Testis (tissue), 3 donors: Measurements from ENCODE around the gene OSM. TPM values are rescaled to one million over a fixed set of nuclear protein-coding genes. Genes with fewer than 3 reads are reported as not detected.

ENCODE experiments used
- DNase-seq: peaks from one replicate; pipeline ENCODE4 v3.0.0-alpha.2; 2019
- H3K27ac ChIP-seq, 2 donors: fragments of 200-600 bp; sonication (generic); one replicate each; pipeline ENCODE4 v1.5.1; 2019
- H3K27me3 ChIP-seq: fragments of 200-600 bp; sonication (generic); one replicate; pipeline ENCODE4 v1.5.1; 2019
- H3K36me3 ChIP-seq: fragments of 200-600 bp; sonication (generic); one replicate; pipeline ENCODE4 v1.5.1; 2017; ENCODE audit warnings: low read depth; ENCODE audit errors: missing control alignments
- H3K4me1 ChIP-seq: fragments of 200-600 bp; sonication (generic); one replicate; pipeline ENCODE4 v1.5.1; 2019
- H3K4me3 ChIP-seq, 2 donors: fragments of 200-600 bp; sonication (generic); one replicate each; pipeline ENCODE4 v1.5.1; 2017 to 2019
- H3K9me3 ChIP-seq: fragments of 200-600 bp; sonication (generic); one replicate; pipeline ENCODE4 v1.5.1; 2017
- CTCF ChIP-seq, 3 experiments: fragments of 450-650 bp in 2 of 3; fragments of 200-600 bp in 1 of 3; sonication (generic) in 1 of 3; IDR thresholded peaks; one replicate each; pipeline ENCODE4 v1.5.1; 2016 to 2019; ENCODE audit warnings: antibody characterized with exemption in 3 of 3, mild to moderate bottlenecking in 2 of 3, moderate library complexity in 1 of 3
- POLR2A ChIP-seq: fragments of 450-650 bp; IDR thresholded peaks from one replicate; pipeline ENCODE4 v1.6.1; 2017; ENCODE audit warnings: antibody characterized with exemption, mild to moderate bottlenecking, moderate library complexity
- WGBS, 2 donors: methylation state at CpG; one replicate each; pipeline ENCODE4 v1.1.5; 2018; 5-methylcytosine and 5-hydroxymethylcytosine counted together
- intact Hi-C: fragments of 100-400 bp; cut with DNase I; formaldehyde crosslinking; loops from one replicate; pipeline ENCODE4 v1.15.1; 2023; ENCODE audit warnings: low total_unique reads
- polyA plus RNA-seq: library from polyadenylated mRNA; stranded (reverse); fragments of 350-450 nt; fragmentation: Illumina TruSeq; extraction: RNeasy Lipid Tissue Mini Kit (QIAGEN cat#74804); gene quantifications from one replicate; pipeline ENCODE4 v1.2.3, GENCODE V29; 2014; ENCODE audit warnings: low read depth, low replicate concordance; ENCODE audit not compliant: insufficient read depth
- total RNA-seq, 2 donors: library from RNA; depleted of rRNA; stranded (reverse); fragments of >200 nt; gene quantifications; one replicate each; pipeline ENCODE4 v1.2.3, GENCODE V29; 2016

Gene OSM
- total and polyA plus RNA-seq, 3 donors from 2014 or later, result 0.69 to 1.6 TPM; not detected in 1

GRCh38 chr22:30223303-30223702, 43.3 kb downstream of the OSM start:
- no peak overlapping the region for H3K27ac ChIP-seq
- no peak for DNase-seq
- no peak overlapping the region for H3K4me3 ChIP-seq
- TF ChIP-seq CTCF (IDR thresholded peaks at IDR 0.05) (no peak), POLR2A (no peak)
- H3K27me3 ChIP-seq, result no peaks in the 10 kb centered on the region
- H3K4me1 ChIP-seq, result peaks cover 9% of the 10 kb centered on the region
- no peaks in the 10 kb centered on the region for H3K9me3 ChIP-seq
- intact Hi-C loops, result no loop called here
- no peaks in the 10 kb centered on the region for H3K36me3 ChIP-seq
- WGBS, 2 donors, result 49 to 50% methylated on average over 12 to 15 of the region's 15 CpGs

- intact Hi-C loops, result no loop called here
- Histone ChIP-seq H3K4me3 (no peak overlapping the region), H3K4me1 (peaks cover 9% of the 10 kb centered on the region), H3K9me3 (no peaks in the 10 kb centered on the region), H3K27me3 (no peaks in the 10 kb centered on the region), H3K36me3 (no peaks in the 10 kb centered on the region), H3K27ac (no peak overlapping the region)
- TF ChIP-seq CTCF (IDR thresholded peaks at IDR 0.05) (no peak), POLR2A (no peak)
- no peak for DNase-seq
- 91 to 93% methylated on average over 4 of the region's 4 CpGs for WGBS, 2 donors
These were observed 44.3 kb downstream of the OSM start for GRCh38 chr22:30222321-30222720.

- 78 to 87% methylated on average over 26 of the region's 26 CpGs for WGBS, 2 donors
- H3K9me3 ChIP-seq, result no peaks in the 10 kb centered on the region
- H3K4me3 ChIP-seq, result no peak overlapping the region
- no peaks in the 10 kb centered on the region for H3K27me3 ChIP-seq
- no peak for DNase-seq
- intact Hi-C loops, result no loop called here
- no peak for TF ChIP-seq POLR2A
- TF ChIP-seq CTCF (IDR thresholded peaks at IDR 0.05), result no peak
- H3K4me1 ChIP-seq, result peaks cover 4% of the 10 kb centered on the region
- H3K36me3 ChIP-seq, result no peaks in the 10 kb centered on the region
- no peak overlapping the region for H3K27ac ChIP-seq
These were observed 45.3 kb downstream of the OSM start for GRCh38 chr22:30221121-30221992.

- Histone ChIP-seq H3K4me3 (no peak overlapping the region), H3K9me3 (no peaks in the 10 kb centered on the region), H3K27ac (no peak overlapping the region), H3K4me1 (no peaks in the 10 kb centered on the region), H3K36me3 (no peaks in the 10 kb centered on the region), H3K27me3 (no peaks in the 10 kb centered on the region)
- WGBS, 2 donors, result 86 to 87% methylated on average over 7 of the region's 7 CpGs
- TF ChIP-seq POLR2A, result no peak
- TF ChIP-seq CTCF (IDR thresholded peaks at IDR 0.05), result no peak
- intact Hi-C loops, result no loop called here
- DNase-seq, result no peak
These were observed 46.2 kb downstream of the OSM start for GRCh38 chr22:30220338-30221012.
